OCI-LY7 (cell line): ENCODE measurements around the gene TMED8. TPM values are rescaled to one million over a fixed set of nuclear protein-coding genes. Genes with fewer than 3 reads are reported as not detected.
A peak's percentile ranks its signal among the peaks of the same experiment; 100 is the strongest.

ENCODE experiments used
- BruUV-seq: library from RNA; stranded (reverse); fragments of 400-500 nt; replicated peaks from 2 replicates; lab custom pipeline; 2021; lab: Mats Ljungman, UMichigan
- CTCF ChIA-PET: fragments of 300-600 bp; sonication (Branson Sonifier 250); formaldehyde crosslinking; loops from one replicate; lab custom pipeline; 2022; ENCODE audit warnings: antibody characterized with exemption; ENCODE audit not compliant: unreplicated experiment; lab: Charles Lee
- POLR2A ChIA-PET: fragments of 300-600 bp; sonication (Branson Sonifier 250); formaldehyde crosslinking; loops from one replicate; lab custom pipeline; 2022; ENCODE audit warnings: antibody characterized with exemption; lab: Charles Lee
- DNase-seq: peaks from one replicate; pipeline ENCODE4 v3.0.0-alpha.2; 2015; ENCODE audit warnings: low spot score
- H2AFZ ChIP-seq: fragments of 200-600 bp; sonication (generic), shearing (Covaris generic); 2 replicates; pipeline ENCODE4 v1.6.1; 2014; ENCODE audit warnings: mild to moderate bottlenecking, antibody characterized with exemption, low read length, moderate library complexity
- H3K27ac ChIP-seq: fragments of 200-600 bp; sonication (generic); 2 replicates; pipeline ENCODE4 v1.5.1; 2014; ENCODE audit warnings: mixed run types, low read depth, mild to moderate bottlenecking, moderate library complexity, low read length, inconsistent platforms; ENCODE audit not compliant: poor library complexity, severe bottlenecking
- H3K36me3 ChIP-seq: fragments of 200-600 bp; sonication (generic); 2 replicates; pipeline ENCODE4 v1.6.1; 2014; ENCODE audit warnings: mild to moderate bottlenecking, antibody characterized with exemption, low read length, moderate library complexity, mixed read lengths; ENCODE audit not compliant: insufficient read depth
- H3K4me1 ChIP-seq: fragments of 200-600 bp; sonication (generic); 2 replicates; pipeline ENCODE4 v1.5.1; 2014; ENCODE audit warnings: mild to moderate bottlenecking, low read length; ENCODE audit not compliant: insufficient read depth, poor library complexity, severe bottlenecking
- H3K4me2 ChIP-seq: fragments of 200-600 bp; sonication (generic); 2 replicates; pipeline ENCODE4 v1.6.1; 2014; ENCODE audit warnings: mild to moderate bottlenecking, low read length
- H3K4me3 ChIP-seq: fragments of 200-600 bp; sonication (generic); 2 replicates; pipeline ENCODE4 v1.5.1; 2014; ENCODE audit warnings: mild to moderate bottlenecking, low read depth, low read length; ENCODE audit not compliant: poor library complexity, severe bottlenecking
- H3K79me2 ChIP-seq: fragments of 200-600 bp; sonication (generic); 2 replicates; pipeline ENCODE4 v1.6.1; 2016; ENCODE audit warnings: low read depth, mild to moderate bottlenecking, low read length, moderate library complexity, mixed read lengths; ENCODE audit not compliant: insufficient read depth
- H3K9me2 ChIP-seq: fragments of 200-600 bp; sonication (generic); 2 replicates; pipeline ENCODE4 v1.6.1; 2016; ENCODE audit warnings: mild to moderate bottlenecking, low read length, mixed read lengths; ENCODE audit not compliant: insufficient read depth
- H3K9me3 ChIP-seq: fragments of 200-600 bp; sonication (generic); 2 replicates; pipeline ENCODE4 v1.6.1; 2014; ENCODE audit warnings: mild to moderate bottlenecking, mixed run types, low read length, mixed read lengths
- H4K20me1 ChIP-seq: fragments of 200-600 bp; sonication (generic); 2 replicates; pipeline ENCODE4 v1.6.1; 2014; ENCODE audit warnings: mild to moderate bottlenecking, antibody characterized with exemption, low read length, moderate library complexity, mixed read lengths; ENCODE audit not compliant: insufficient read depth
- EZH2phosphoT487 ChIP-seq: fragments of 200-600 bp; sonication (generic); IDR thresholded peaks from 2 replicates; pipeline ENCODE4 v1.6.1; 2018; ENCODE audit warnings: low read depth, borderline replicate concordance, mild to moderate bottlenecking, mixed run types, antibody characterized with exemption, low read length, moderate library complexity, mixed read lengths
- intact Hi-C: fragments of 100-400 bp; cut with micrococcal nuclease; formaldehyde crosslinking; loops from one replicate; pipeline ENCODE4 v1.10.0; 2022; ENCODE audit not compliant: unreplicated experiment
- total RNA-seq, 2 experiments: library from RNA; depleted of rRNA in 1 of 2; stranded (reverse); fragments of >200 nt in 1 of 2; shearing (Covaris generic) in 1 of 2; gene quantifications; 2 replicates each; pipeline ENCODE4 v1.2.3, GENCODE V29; 2014 to 2022
- TF ChIP-seq, protein P1 (sequence below): fragments of 200-600 bp; sonication (generic); conservative IDR thresholded peaks from 2 replicates; pipeline ENCODE4 v1.5.1; 2014; ENCODE audit warnings: mild to moderate bottlenecking, antibody characterized with exemption, low read length, moderate library complexity, mixed read lengths

Gene TMED8
- total RNA-seq, 2 experiments from 2014 or later = 21.9 to 45.4 TPM

DNA sequence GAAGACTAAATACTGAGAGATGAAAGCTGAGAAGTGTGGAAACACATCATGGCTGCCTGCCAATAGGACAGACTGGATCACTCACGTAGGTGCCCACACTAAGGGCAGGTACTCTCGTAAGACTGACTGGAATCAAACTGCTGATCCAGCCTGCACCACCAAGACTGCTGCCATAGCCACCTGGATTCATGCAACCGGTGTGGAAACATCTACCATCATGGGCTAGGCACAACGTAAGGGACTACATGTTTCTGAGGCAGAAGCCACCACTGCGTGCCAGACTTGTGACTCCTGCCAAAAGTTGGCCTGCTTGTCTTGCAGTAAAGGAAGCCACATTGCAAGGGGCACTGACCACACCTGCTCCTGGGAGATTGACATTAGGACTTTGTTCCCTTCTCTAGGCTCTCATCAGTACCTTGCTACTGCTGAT, 60.0 kb downstream of the TMED8 start:
- Histone ChIP-seq H3K4me2 (no peak overlapping the region), H3K79me2 (peaks cover 11% of the 10 kb centered on the region; the same call in 1 of the 2 replicates), H3K27ac (no peak overlapping the region), H3K9me2 (no peaks in the 10 kb centered on the region), H3K9me3 (no peaks in the 10 kb centered on the region), H4K20me1 (no peaks in the 10 kb centered on the region), H2AFZ (no peak overlapping the region), H3K4me1 (peaks cover 14% of the 10 kb centered on the region), H3K4me3 (no peak overlapping the region), H3K36me3 (no peaks in the 10 kb centered on the region)
- intact Hi-C loops = loop anchor here (1.0 kb wide), 1 partner anchor 166 kb away; no protein-coding TSS in a partner anchor
- DNase-seq = no peak
- TF ChIP-seq, protein P1, sequence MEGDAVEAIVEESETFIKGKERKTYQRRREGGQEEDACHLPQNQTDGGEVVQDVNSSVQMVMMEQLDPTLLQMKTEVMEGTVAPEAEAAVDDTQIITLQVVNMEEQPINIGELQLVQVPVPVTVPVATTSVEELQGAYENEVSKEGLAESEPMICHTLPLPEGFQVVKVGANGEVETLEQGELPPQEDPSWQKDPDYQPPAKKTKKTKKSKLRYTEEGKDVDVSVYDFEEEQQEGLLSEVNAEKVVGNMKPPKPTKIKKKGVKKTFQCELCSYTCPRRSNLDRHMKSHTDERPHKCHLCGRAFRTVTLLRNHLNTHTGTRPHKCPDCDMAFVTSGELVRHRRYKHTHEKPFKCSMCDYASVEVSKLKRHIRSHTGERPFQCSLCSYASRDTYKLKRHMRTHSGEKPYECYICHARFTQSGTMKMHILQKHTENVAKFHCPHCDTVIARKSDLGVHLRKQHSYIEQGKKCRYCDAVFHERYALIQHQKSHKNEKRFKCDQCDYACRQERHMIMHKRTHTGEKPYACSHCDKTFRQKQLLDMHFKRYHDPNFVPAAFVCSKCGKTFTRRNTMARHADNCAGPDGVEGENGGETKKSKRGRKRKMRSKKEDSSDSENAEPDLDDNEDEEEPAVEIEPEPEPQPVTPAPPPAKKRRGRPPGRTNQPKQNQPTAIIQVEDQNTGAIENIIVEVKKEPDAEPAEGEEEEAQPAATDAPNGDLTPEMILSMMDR = no peak
- TF ChIP-seq EZH2phosphoT487 = no peak
- BruUV-seq = no TSS peak
- CTCF ChIA-PET = interaction anchor here (1.3 kb wide), 1 partner anchor 60 kb away, joined by 3 read pairs; the partner anchor contains the start of genes SAMD15 and TMED8
- POLR2A ChIA-PET = interaction anchor here (1.1 to 1.6 kb wide), 2 partner anchors 13 to 164 kb away, joined by 3 to 5 read pairs; no protein-coding TSS in a partner anchor

DNA sequence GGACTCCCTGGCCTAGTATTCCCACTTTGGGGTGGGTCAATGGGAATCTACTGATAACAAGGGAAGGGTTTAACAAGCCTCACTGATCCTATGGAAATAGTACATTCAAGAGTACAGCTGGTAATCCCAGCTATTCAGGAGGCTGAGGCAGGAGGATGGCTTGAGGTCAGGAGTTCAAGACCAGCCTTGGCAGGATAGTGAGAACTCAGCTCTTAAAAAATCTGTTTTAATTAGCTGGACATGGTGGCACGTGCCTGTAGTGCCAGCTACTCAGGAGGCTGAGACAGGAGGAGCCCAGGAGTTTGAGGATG, 60.7 kb downstream of the TMED8 start:
- BruUV-seq = no TSS peak
- intact Hi-C loops = loop anchor here (1.0 kb wide), 1 partner anchor 165 kb away; no protein-coding TSS in a partner anchor

More for the DNA sequence above, 60.7 kb downstream of the TMED8 start:
- ChIA-PET POLR2A (interaction anchor here (0.6 to 1.6 kb wide), 4 partner anchors 9 to 485 kb away, joined by 3 to 5 read pairs (median 3); no protein-coding TSS in a partner anchor), CTCF (interaction anchor here (0.7 to 1.6 kb wide), 7 partner anchors 12 to 195 kb away, joined by 3 to 6 read pairs (median 4); partner anchors contain the start of genes SAMD15 and TMED8)
- Histone ChIP-seq H3K4me1 (peaks cover 12% of the 10 kb centered on the region), H3K4me2 (no peak overlapping the region), H3K4me3 (no peak overlapping the region), H2AFZ (no peak overlapping the region), H3K9me3 (no peaks in the 10 kb centered on the region), H3K27ac (no peak overlapping the region), H3K79me2 (peaks cover 10% of the 10 kb centered on the region; the same call in 1 of the 2 replicates), H3K36me3 (peaks cover 4% of the 10 kb centered on the region), H4K20me1 (no peaks in the 10 kb centered on the region), H3K9me2 (no peaks in the 10 kb centered on the region)
- TF ChIP-seq, protein P1 = peak; percentile 1; the same call in 1 of the 2 replicates
- TF ChIP-seq EZH2phosphoT487 = no peak
- no peak for DNase-seq
